ENCODE results near the gene RASGRF1. TPM values are rescaled to one million over a fixed set of nuclear protein-coding genes. Genes with fewer than 3 reads are reported as not detected.
A peak's percentile ranks its signal among the peaks of the same experiment; 100 is the strongest.

Gene RASGRF1
- total RNA-seq, 5 donors from 2014 or later (not counting 1 experiment from before 2014, with no cell fraction given), result 0.09 to 0.49 (median 0.22) TPM; not detected in 2

DNA sequence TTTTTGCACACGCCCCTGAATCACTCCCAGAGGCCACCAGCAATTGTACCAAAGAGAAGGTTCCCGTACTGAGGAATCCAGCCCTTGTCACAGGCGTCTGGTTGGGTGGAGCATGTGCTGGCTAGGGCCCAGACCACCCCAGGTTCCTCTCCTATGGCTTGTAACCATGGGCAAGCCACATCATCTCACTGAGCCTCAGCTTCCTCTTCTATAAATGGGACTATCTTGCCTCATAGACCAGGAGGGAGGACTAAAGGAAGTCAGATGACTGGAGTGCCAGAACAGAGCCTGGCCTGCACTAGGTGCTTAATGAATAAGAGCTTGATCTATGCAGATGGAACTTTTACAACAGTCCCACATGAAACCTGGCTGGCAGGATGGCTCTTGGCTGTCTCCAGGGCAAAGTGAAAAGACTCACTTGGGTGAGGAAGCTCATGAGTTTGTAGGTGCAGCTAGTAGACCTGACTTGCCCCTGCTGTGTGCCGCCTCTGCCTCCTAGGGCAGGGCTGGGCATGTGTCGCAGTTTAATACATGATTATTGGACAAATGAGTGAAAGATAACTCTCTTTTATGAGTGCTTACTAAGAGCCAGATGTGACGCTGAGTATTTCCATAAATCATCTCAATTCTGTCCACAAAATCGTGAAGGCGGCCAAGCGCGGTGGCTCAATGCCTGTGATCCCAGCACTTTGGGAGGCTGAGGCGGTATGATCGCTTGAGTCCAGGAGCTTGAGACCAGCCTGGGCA lies 175.1 kb downstream of the RASGRF1 start:
- POLR2A ChIA-PET, result no interaction called here
- WGBS (ENCODE audit: insufficient coverage), result 91% methylated on average over 4 of the region's 12 CpGs
- Mint-ChIP-seq H3K27ac (peak overlapping the region in 1 of 2 donors; percentile 28), H3K36me3 (peaks cover 37% of the 10 kb centered on the region), H3K4me1 (peaks cover 7 to 13% (median 9%) of the 10 kb centered on the region in 3 donors), H3K9me3 (no peaks in the 10 kb centered on the region), H3K27me3 (no peaks in the 10 kb centered on the region), H3K4me3 (no peak overlapping the region)
- CTCF ChIA-PET, result no interaction called here
- DNase-seq (peak in 1 of 35 experiments; percentile 9), ATAC-seq (replicated peaks in 1 of 4) (peak in 1 of 4 experiments; percentile 24)
- Histone ChIP-seq H3K4me1 (ENCODE audit: control insufficient read depth in 1 of 2, extremely low read depth in 1 of 2, insufficient read depth in 2 of 2, low read length in 2 of 2) (no peaks in the 10 kb centered on the region), H3K27me3 (replicated peaks in 1 of 2; ENCODE audit: control insufficient read depth in 2 of 2, extremely low read depth in 1 of 2, insufficient read depth in 2 of 2, low read length in 1 of 2) (no peaks in the 10 kb centered on the region), H3K4me3 (ENCODE audit: control insufficient read depth in 1 of 2, extremely low read depth in 1 of 2, low read length in 1 of 2) (no peak overlapping the region), H3K9me3 (no peaks in the 10 kb centered on the region), H3K27ac (ENCODE audit: low read length) (no peak overlapping the region), H3K36me3 (ENCODE audit: control insufficient read depth in 2 of 2, extremely low read depth in 1 of 2, insufficient read depth in 1 of 2, low read length in 1 of 2) (peaks cover 15 to 48% of the 10 kb centered on the region in 2 donors)

DNA sequence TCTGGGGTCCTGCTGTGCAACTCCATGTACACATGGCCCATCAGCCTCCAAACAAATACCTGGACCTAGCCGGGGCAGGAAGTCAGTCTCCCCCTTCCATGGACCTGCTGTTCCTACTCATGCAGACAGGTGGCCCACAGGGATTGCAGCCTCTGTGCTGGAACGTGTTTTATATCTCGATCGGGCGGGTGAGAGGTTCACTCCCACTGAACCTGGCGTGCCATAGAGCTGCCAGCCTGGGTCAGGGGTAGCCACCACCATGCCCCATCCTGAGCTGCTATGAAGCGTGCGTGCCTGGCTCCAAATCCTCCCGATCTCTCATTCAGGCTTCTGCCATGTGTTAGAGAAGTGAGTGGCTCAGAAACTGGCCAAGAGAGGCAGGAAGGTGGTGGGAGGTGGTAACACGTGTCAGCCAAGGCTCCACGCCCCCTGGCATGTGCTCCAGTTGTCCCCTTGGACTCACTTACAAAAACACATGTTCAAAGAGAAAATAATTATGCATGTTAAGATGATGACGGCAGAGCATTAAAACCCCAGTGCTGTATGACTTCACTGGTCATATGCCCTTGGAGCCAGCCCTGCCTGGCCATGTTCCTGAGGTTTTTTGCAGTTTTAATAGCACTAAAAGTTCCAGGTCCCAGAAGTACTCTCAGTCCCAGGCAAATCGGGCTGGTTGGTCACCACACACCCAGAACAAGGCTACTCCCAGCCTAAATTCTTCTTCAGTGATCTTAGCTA lies 176.4 kb downstream of the RASGRF1 start:
- no peak for ATAC-seq (replicated peaks in 1 of 4)
- H3K9me3 Mint-ChIP-seq, result no peaks in the 10 kb centered on the region
- POLR2A ChIA-PET, result interaction anchor here in 1 of 2 donors (0.5 kb wide), 1 partner anchor 1505 kb away, joined by 8 read pairs; no protein-coding TSS in a partner anchor
- DNase-seq, result no peak
- peak overlapping the region in 1 of 2 donors; percentile 11 for H3K27ac Mint-ChIP-seq
- Histone ChIP-seq H3K4me3 (ENCODE audit: control insufficient read depth in 1 of 2, extremely low read depth in 1 of 2, low read length in 1 of 2) (no peak overlapping the region), H3K9me3 (no peaks in the 10 kb centered on the region), H3K4me1 (ENCODE audit: control insufficient read depth in 1 of 2, extremely low read depth in 1 of 2, insufficient read depth in 2 of 2, low read length in 2 of 2) (no peaks in the 10 kb centered on the region), H3K27me3 (replicated peaks in 1 of 2; ENCODE audit: control insufficient read depth in 2 of 2, extremely low read depth in 1 of 2, insufficient read depth in 2 of 2, low read length in 1 of 2) (no peaks in the 10 kb centered on the region), H3K36me3 (ENCODE audit: control insufficient read depth in 2 of 2, extremely low read depth in 1 of 2, insufficient read depth in 1 of 2, low read length in 1 of 2) (peaks cover 5 to 49% of the 10 kb centered on the region in 2 donors), H3K27ac (ENCODE audit: low read length) (no peak overlapping the region)
- H3K27me3 Mint-ChIP-seq, result no peaks in the 10 kb centered on the region
- H3K36me3 Mint-ChIP-seq, result peaks cover 42% of the 10 kb centered on the region
- H3K4me1 Mint-ChIP-seq, result peaks cover 17 to 22% (median 19%) of the 10 kb centered on the region in 3 donors
- H3K4me3 Mint-ChIP-seq, result no peak overlapping the region
- CTCF ChIA-PET, result interaction anchor here in 1 of 2 donors (0.6 kb wide), 1 partner anchor 40 kb away, joined by 4 read pairs; no protein-coding TSS in a partner anchor
- 99% methylated on average over 7 of the region's 13 CpGs for WGBS (ENCODE audit: insufficient coverage)

DNA sequence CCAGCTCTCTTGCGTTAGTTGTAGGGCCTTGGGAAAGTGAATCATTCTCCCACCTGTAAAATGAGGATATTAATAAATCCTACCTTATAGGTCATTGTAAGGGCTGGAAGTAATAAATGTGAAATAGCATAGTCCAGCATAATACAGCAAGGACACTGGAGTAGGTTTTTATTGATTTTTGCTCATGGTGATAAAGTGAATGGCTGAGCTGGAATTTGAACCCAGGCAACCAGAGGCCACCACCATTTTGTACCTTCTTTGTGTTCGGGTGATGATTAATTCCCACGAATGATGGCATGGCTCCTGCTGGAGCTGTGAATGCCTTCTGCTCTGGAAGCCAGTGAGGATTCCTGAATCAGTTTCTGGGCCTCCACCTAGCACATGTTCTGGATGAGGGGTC lies 177.6 kb downstream of the RASGRF1 start:
- no CpG with 5 or more reads among the region's 3 CpGs for WGBS (ENCODE audit: insufficient coverage)
- Histone ChIP-seq H3K4me1 (ENCODE audit: control insufficient read depth in 1 of 2, extremely low read depth in 1 of 2, insufficient read depth in 2 of 2, low read length in 2 of 2) (no peaks in the 10 kb centered on the region), H3K27ac (ENCODE audit: low read length) (no peak overlapping the region), H3K4me3 (ENCODE audit: control insufficient read depth in 1 of 2, extremely low read depth in 1 of 2, low read length in 1 of 2) (no peak overlapping the region), H3K9me3 (no peaks in the 10 kb centered on the region), H3K27me3 (replicated peaks in 1 of 2; ENCODE audit: control insufficient read depth in 2 of 2, extremely low read depth in 1 of 2, insufficient read depth in 2 of 2, low read length in 1 of 2) (no peaks in the 10 kb centered on the region), H3K36me3 (ENCODE audit: control insufficient read depth in 2 of 2, extremely low read depth in 1 of 2, insufficient read depth in 1 of 2, low read length in 1 of 2) (peaks cover 0 to 46% of the 10 kb centered on the region in 2 donors)
- Mint-ChIP-seq H3K27ac (no peak overlapping the region), H3K27me3 (no peaks in the 10 kb centered on the region), H3K36me3 (peaks cover 45% of the 10 kb centered on the region), H3K4me3 (no peak overlapping the region), H3K9me3 (no peaks in the 10 kb centered on the region), H3K4me1 (peaks cover 17 to 26% (median 19%) of the 10 kb centered on the region in 3 donors)
- ChIA-PET CTCF (interaction anchor here (0.5 to 0.6 kb wide), 2 partner anchors 614 to 1003 kb away, joined by 3 read pairs; partner anchors contain the start of gene SKIC8 (in 1 of the 2)), POLR2A (no interaction called here)
- ATAC-seq (replicated peaks in 1 of 4) (no peak), DNase-seq (no peak)

DNA sequence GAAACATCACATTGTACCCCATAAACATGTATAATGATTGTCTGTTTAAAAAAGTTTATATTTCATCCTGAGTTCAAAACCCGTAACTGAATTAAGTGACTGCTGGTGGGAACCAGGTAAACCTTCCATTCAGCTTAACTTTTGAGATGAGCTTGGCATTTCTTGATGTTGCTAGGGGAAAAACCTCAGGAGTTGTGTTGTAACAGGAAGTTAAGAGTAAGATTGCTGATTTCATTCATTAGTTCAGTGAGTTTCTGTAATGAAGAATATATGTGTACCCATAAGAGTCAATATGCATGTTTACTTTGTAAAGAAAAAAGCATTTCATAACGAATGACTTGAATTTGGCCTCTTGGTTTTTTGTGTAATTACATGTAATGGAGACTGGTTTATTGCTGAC lies 178.3 kb downstream of the RASGRF1 start:
- peaks cover 18 to 28% (median 21%) of the 10 kb centered on the region in 3 donors for H3K4me1 Mint-ChIP-seq
- Histone ChIP-seq H3K27ac (ENCODE audit: low read length) (no peak overlapping the region), H3K36me3 (ENCODE audit: control insufficient read depth in 2 of 2, extremely low read depth in 1 of 2, insufficient read depth in 1 of 2, low read length in 1 of 2) (peaks cover 0 to 45% of the 10 kb centered on the region in 2 donors), H3K4me3 (ENCODE audit: control insufficient read depth in 1 of 2, extremely low read depth in 1 of 2, low read length in 1 of 2) (no peak overlapping the region), H3K4me1 (ENCODE audit: control insufficient read depth in 1 of 2, extremely low read depth in 1 of 2, insufficient read depth in 2 of 2, low read length in 2 of 2) (no peaks in the 10 kb centered on the region), H3K27me3 (replicated peaks in 1 of 2; ENCODE audit: control insufficient read depth in 2 of 2, extremely low read depth in 1 of 2, insufficient read depth in 2 of 2, low read length in 1 of 2) (no peaks in the 10 kb centered on the region), H3K9me3 (no peaks in the 10 kb centered on the region)
- ATAC-seq (replicated peaks in 1 of 4) (no peak), DNase-seq (no peak)
- H3K9me3 Mint-ChIP-seq, result no peaks in the 10 kb centered on the region
- no CpG with 5 or more reads among the region's 2 CpGs for WGBS (ENCODE audit: insufficient coverage)
- POLR2A ChIA-PET, result interaction anchor here in 1 of 2 donors (0.6 kb wide), 1 partner anchor 27 kb away, joined by 3 read pairs; no protein-coding TSS in a partner anchor
- H3K36me3 Mint-ChIP-seq, result peaks cover 48% of the 10 kb centered on the region
- no peaks in the 10 kb centered on the region for H3K27me3 Mint-ChIP-seq
- H3K27ac Mint-ChIP-seq, result no peak overlapping the region
- H3K4me3 Mint-ChIP-seq, result no peak overlapping the region
- CTCF ChIA-PET, result no interaction called here

- peak overlapping the region in 1 of 2 donors; percentile 45 for H3K27ac Mint-ChIP-seq
- WGBS (ENCODE audit: insufficient coverage), result 100% methylated on average over 5 of the region's 7 CpGs
- no peak overlapping the region for H3K27ac ChIP-seq (ENCODE audit: low read length)
- DNase-seq (no peak), ATAC-seq (replicated peaks in 1 of 4) (no peak)
- peaks cover 18 to 35% (median 20%) of the 10 kb centered on the region in 3 donors for H3K4me1 Mint-ChIP-seq
- CTCF ChIA-PET, result interaction anchor here in 1 of 2 donors (0.6 kb wide), 1 partner anchor 971 kb away, joined by 4 read pairs; no protein-coding TSS in a partner anchor
- H3K27me3 ChIP-seq (replicated peaks in 1 of 2; ENCODE audit: control insufficient read depth in 2 of 2, extremely low read depth in 1 of 2, insufficient read depth in 2 of 2, low read length in 1 of 2), result no peaks in the 10 kb centered on the region
- H3K27me3 Mint-ChIP-seq, result no peaks in the 10 kb centered on the region
- no peak overlapping the region for H3K4me3 Mint-ChIP-seq
- no peaks in the 10 kb centered on the region for H3K9me3 Mint-ChIP-seq
- POLR2A ChIA-PET, result interaction anchor here in 1 of 2 donors (1.2 kb wide), 1 partner anchor 37 kb away, joined by 3 read pairs; no protein-coding TSS in a partner anchor
- no peak overlapping the region for H3K4me3 ChIP-seq (ENCODE audit: control insufficient read depth in 1 of 2, extremely low read depth in 1 of 2, low read length in 1 of 2)
- peaks cover 0 to 65% of the 10 kb centered on the region in 2 donors for H3K36me3 ChIP-seq (ENCODE audit: control insufficient read depth in 2 of 2, extremely low read depth in 1 of 2, insufficient read depth in 1 of 2, low read length in 1 of 2)
- no peaks in the 10 kb centered on the region for H3K9me3 ChIP-seq
- H3K36me3 Mint-ChIP-seq, result peaks cover 57% of the 10 kb centered on the region
- H3K4me1 ChIP-seq (ENCODE audit: control insufficient read depth in 1 of 2, extremely low read depth in 1 of 2, insufficient read depth in 2 of 2, low read length in 2 of 2), result no peaks in the 10 kb centered on the region
Measured at GRCh38 chr15:78910271-78910670, 180.3 kb downstream of the RASGRF1 start.
